IPS DF 4.7 (cell line): ENCODE measurements around the gene TSNAXIP1.
A peak's percentile ranks its signal among the peaks of the same experiment; 100 is the strongest.
"Not testable (repeated sequence)": the region's sequence is repeated elsewhere in the genome, so short reads cannot be mapped to it uniquely, and the experiment has no call there.

Experiments
- DNase-seq: peaks from one replicate; pipeline ENCODE4 v3.0.0-alpha.2; 2013; ENCODE audit warnings: low spot score; ENCODE audit errors: extremely low read depth

Gene TSNAXIP1

GRCh38 chr16:67833415-67834241, 26.9 kb downstream of the TSNAXIP1 start:
- no peak for DNase-seq

DNA sequence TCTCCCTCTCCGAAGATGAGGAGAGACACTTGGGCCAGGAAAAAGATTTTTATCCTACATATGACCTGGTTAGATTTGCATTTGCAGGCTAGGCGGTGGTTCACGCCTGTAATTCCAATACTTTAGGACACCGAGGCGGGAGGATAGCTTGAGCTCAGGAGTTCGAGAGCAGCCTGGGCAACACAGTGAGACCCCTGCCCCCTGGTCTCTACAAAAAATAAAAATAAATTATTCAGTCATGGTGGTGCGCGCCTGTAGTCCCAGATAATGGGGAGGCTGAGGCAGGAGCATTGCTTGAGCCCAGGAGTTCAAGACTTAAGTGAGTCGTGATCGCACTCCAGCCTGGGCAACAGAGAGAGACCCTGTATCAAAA, 27.5 kb downstream of the TSNAXIP1 start:
- no peak for DNase-seq

DNA sequence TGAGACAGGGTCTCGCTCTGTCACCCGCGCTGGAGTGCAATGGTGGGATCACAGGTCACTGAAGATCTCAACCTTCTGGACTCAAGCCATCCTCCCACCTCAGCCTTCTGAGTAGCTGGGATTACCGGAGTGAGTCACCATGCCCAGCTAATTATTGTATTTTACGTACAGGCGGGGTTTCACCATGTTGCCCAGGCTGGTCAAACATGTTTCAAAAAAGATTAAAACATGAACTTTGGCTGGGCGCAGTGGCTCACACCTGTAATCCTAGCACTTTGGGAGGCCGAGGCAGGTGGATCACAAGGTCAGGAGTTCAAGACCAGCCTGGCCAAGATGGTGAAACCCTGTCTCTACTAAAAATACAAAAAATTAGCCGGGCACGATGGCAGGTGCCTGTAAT, 30.5 kb downstream of the TSNAXIP1 start:
- not testable (repeated sequence) for DNase-seq

GRCh38 chr16:67837811-67838210, 31.1 kb downstream of the TSNAXIP1 start:
- no peak for DNase-seq

- DNase-seq = no peak
Measured at GRCh38 chr16:67841198-67841815, 34.6 kb downstream of the TSNAXIP1 start.

DNA sequence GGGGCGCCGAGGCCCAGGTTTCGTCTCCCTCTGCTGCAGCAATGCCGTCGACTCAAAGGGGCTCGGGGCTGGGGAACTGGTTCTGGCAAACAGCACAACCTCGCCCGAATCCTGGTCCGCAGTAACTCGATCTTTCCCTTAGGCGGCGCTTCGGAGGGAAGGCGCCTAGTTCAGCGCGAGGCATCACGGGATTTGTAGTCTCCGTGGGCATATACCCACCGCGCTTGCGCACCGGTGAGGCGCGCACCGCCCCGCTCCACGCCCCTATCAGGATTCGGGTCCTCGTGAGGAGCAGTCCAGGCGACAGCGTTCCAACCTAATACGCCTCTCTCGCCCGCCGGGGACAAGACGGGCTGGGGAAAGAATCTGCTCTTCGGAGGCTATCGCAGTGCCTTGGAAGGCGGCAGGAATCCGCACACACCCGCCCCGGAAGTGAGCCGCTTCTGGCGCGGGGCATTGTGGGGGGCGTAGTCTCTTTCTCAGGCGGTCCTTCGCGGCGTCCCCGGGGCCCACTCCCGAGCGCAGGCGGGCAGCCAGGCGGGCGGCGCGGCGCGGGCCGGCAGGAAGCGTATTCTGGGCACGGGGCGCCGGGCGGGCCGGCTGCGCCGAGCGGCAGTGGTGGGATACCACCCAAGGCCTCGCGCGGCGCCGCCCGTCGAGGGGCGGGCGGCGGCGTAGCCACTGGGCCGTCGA, 35.3 kb downstream of the TSNAXIP1 start, which contains the start of gene THAP11:
THAP11 (plus strand) TSS at position 505 of the 693 bp plus-strand sequence. CDS start 235 bp downstream, outside the sequence.
- peak; percentile 87 for DNase-seq

DNA sequence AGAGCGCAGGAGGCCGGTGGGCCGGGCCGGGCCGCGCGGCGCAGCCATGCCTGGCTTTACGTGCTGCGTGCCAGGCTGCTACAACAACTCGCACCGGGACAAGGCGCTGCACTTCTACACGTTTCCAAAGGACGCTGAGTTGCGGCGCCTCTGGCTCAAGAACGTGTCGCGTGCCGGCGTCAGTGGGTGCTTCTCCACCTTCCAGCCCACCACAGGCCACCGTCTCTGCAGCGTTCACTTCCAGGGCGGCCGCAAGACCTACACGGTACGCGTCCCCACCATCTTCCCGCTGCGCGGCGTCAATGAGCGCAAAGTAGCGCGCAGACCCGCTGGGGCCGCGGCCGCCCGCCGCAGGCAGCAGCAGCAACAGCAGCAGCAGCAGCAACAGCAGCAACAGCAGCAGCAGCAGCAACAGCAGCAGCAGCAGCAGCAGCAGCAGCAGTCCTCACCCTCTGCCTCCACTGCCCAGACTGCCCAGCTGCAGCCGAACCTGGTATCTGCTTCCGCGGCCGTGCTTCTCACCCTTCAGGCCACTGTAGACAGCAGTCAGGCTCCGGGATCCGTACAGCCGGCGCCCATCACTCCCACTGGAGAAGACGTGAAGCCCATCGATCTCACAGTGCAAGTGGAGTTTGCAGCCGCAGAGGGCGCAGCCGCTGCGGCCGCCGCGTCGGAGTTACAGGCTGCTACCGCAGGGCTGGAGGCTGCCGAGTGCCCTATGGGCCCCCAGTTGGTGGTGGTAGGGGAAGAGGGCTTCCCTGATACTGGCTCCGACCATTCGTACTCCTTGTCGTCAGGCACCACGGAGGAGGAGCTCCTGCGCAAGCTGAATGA, 36.0 kb downstream of the TSNAXIP1 start:
- DNase-seq = no peak

GRCh38 chr16:67843343-67843765, 36.7 kb downstream of the TSNAXIP1 start:
- DNase-seq = no peak

GRCh38 chr16:67844497-67844896, 37.8 kb downstream of the TSNAXIP1 start:
- no peak for DNase-seq

DNA sequence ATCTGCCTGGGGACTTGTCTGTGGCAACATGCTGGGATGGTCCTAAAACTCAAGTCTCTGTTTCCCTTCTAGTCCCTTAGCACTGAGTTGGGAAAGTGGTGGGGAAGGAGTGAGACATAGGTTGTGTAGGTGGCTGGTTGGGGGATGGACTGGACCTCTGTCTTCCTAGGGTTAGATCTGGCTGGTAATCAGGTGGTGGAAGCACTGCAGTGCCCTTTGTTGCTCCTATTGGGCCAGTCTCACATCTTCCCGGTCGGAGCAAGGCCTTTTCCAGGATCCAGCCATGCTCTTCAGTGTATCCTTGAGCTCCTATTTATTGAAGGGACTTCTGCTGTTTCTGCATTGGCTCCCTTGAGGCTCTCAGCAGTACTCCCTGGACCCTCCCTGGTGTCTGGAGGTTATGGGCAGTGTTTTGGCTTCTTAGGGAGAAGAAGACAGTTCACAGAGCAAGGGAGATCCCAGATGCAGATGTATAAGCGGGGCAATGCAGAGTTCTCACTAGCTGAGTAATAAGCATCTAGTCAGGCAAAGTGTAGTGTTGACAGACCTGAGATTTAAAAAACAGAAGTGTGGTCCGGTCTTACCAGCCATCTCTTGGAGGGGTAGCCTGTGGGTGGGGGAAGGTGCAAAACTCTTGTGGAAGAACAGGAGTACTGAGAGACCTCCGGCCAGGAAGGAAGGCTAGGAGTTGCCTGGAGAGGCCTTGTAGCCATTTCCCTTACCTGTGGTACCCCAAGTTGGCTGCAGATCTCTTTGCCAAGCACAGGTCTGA, 38.8 kb downstream of the TSNAXIP1 start:
- no peak for DNase-seq

DNA sequence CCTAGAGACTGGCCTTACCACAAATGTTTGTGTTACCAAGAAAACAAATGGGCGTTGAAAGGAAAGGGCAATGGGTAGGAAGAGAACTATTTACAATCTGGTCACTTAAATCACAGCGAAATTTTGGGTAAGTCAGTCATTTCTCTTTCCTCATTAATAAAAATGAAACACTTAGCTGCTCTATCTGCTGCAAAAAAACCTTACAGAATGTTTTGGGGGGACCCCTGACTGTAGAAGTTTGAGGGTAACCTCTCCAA, 39.3 kb downstream of the TSNAXIP1 start:
- no peak for DNase-seq

DNA sequence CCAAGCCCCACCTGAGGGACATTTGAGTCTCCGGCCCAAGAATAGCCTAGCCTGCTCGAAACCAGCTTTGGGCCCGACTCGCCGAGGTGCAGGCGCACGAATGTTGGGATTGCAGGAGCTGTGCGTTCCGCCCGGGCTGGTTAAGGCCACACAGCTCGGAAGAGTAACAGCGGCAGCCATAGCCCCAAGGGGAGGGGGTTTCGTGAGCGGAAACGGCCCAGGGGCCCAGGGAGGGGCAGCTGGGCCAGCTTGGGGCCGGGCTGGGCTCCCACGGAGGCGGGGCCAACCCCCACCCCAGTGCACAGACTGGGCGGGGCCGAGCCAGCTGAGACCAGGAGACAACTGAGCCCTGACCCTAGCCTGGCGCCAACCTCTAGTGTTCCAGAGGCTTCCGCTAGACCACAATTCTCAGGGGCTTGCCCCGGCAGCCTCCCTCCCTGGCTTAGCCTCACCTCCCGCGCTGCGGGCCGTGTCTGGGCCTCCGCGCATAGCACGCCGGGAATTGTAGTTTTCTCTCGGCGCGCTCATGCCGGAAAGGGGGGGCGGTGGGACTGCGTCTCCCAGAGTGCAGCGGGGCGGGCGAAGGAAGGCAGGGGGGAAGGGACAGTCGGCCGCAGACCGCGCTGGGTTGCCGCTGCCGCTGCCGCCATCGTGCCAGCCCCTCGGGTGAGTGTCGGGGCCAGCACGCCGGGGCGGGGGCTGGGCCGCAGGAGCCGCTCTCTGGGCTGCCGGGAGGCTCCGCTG, 39.8 kb downstream of the TSNAXIP1 start, which contains the start of gene NUTF2:
NUTF2 (plus strand) TSS at position 614 of the 744 bp plus-strand sequence. CDS start 18,198 bp downstream, outside the sequence.
- DNase-seq = peak; percentile 95

GRCh38 chr16:67847064-67847861, 40.6 kb downstream of the TSNAXIP1 start, which contains the start of gene CENPT:
CENPT (minus strand) TSS chr16:67847693; CDS start chr16:67833859, 13,834 bp downstream.
- DNase-seq = no peak

DNA sequence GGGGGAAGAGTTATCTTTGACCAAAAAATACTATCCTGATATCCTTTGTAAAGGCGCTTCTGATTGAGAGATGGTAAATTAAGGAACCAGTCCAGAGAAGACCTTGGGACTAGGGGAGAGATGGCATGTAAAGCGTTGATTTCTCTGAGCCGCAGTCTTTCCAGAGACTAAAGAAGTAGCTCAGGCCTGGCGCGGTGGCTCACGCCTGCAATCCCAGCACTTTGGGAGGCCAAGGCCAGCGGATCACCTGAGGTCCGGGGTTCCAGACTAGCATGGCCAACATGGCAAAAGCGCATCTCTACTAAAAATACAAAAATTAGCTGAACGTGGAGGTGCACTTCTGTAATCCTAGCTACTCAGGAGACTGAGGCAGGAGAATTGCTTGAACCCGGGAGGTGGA, 41.4 kb downstream of the TSNAXIP1 start:
- DNase-seq = no peak

DNA sequence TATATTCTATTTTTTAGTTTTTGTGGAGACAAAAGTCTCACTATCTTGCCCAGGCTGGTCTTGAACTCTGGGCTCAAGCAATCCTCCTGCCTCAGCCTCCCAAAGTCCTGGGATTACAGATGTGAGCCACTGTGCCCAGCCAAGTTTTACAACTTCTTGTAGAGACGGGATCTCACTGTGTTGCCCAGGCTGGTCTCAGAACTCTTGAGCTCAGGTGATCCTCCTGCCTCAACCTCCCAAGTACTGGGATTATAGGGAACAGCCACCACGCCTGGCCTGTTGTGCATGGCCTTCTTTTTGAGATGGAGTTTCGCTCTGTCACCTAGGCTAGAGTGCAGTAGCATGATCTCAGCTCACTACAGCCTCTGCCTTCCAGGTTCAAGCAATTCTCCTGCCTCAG, 47.0 kb downstream of the TSNAXIP1 start:
- no peak for DNase-seq

DNA sequence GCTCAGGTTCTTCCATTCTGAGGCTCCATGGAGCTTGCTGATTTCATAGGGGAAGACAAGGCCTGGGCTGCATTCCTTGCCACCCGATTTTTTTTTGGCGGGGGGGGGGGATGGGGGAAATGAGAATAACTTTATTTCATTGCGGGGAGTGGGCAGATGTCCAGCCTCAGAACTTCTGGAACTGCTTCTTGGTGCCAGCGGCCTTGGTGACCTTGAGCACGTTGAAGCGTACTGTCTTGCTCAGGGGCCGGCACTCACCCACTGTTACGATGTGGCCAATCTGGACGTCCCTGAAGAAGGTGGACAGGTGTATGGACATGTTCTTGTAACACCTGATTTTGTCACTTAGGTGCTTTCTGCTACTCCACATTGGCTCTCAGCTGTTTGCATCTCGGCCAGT, 49.1 kb downstream of the TSNAXIP1 start:
- no peak for DNase-seq

GRCh38 chr16:67856927-67857546, 50.3 kb downstream of the TSNAXIP1 start:
- no peak for DNase-seq

- DNase-seq = no peak
Measured at GRCh38 chr16:67857547-67858233, 51.0 kb downstream of the TSNAXIP1 start.
